Astrocyte (in vitro differentiated cells and primary cell): ENCODE data around the gene CXorf66. TPM values are rescaled to one million over a fixed set of nuclear protein-coding genes. Genes with fewer than 3 reads are reported as not detected.
A peak's percentile ranks its signal among the peaks of the same experiment; 100 is the strongest.

Source experiments
- DNase-seq: peaks from one replicate; pipeline ENCODE4 v3.0.0-alpha.2; 2010; ENCODE audit warnings: low read depth
- FAIRE-seq: peaks from 2 replicates; lab custom pipeline; 2011; peaks lifted over from hg19 to GRCh38; lab: Jason Lieb, UNC
- H2AFZ ChIP-seq: 2 replicates; pipeline ENCODE4 v1.6.0; 2012; ENCODE audit warnings: low read depth, low read length, inconsistent platforms
- H3K27ac ChIP-seq: 2 replicates; pipeline ENCODE4 v1.5.1; 2011; ENCODE audit warnings: low read depth, low read length, inconsistent platforms
- H3K27me3 ChIP-seq: 2 replicates; pipeline ENCODE4 v1.6.0; 2011; ENCODE audit warnings: low read length, inconsistent platforms; ENCODE audit not compliant: insufficient read depth
- H3K36me3 ChIP-seq: 2 replicates; pipeline ENCODE4 v1.5.1; 2011; ENCODE audit warnings: low read length, inconsistent platforms; ENCODE audit not compliant: insufficient read depth
- H3K4me1 ChIP-seq: 2 replicates; pipeline ENCODE4 v1.5.1; 2011; ENCODE audit warnings: low read length, inconsistent platforms; ENCODE audit not compliant: insufficient read depth
- H3K4me2 ChIP-seq: 2 replicates; pipeline ENCODE4 v1.6.0; 2012; ENCODE audit warnings: low read length, inconsistent platforms
- H3K4me3 ChIP-seq: 2 replicates; pipeline ENCODE4 v1.5.1; 2011; ENCODE audit warnings: low read depth, mild to moderate bottlenecking, low read length, inconsistent platforms; ENCODE audit not compliant: insufficient read depth
- H3K79me2 ChIP-seq: 2 replicates; pipeline ENCODE4 v1.6.0; 2012; ENCODE audit warnings: mild to moderate bottlenecking, low read length, inconsistent platforms; ENCODE audit not compliant: insufficient read depth
- H3K9ac ChIP-seq: 2 replicates; pipeline ENCODE4 v1.6.0; 2012; ENCODE audit warnings: mild to moderate bottlenecking, low read length, inconsistent platforms
- H3K9me3 ChIP-seq: 2 replicates; pipeline ENCODE4 v1.5.1; 2012; ENCODE audit warnings: low read depth, mild to moderate bottlenecking, low read length, inconsistent platforms; ENCODE audit not compliant: insufficient read depth
- H4K20me1 ChIP-seq: 2 replicates; pipeline ENCODE4 v1.6.0; 2012; ENCODE audit warnings: low read length, inconsistent platforms; ENCODE audit not compliant: insufficient read depth
- H3K27ac Mint-ChIP-seq: one replicate; pipeline ENCODE4 v1.8.0; 2021; ENCODE audit warnings: mild to moderate bottlenecking, mixed read lengths; ENCODE audit not compliant: unreplicated experiment
- H3K27me3 Mint-ChIP-seq: one replicate; pipeline ENCODE4 v1.8.0; 2021; ENCODE audit warnings: low read depth, mixed read lengths; ENCODE audit not compliant: unreplicated experiment
- H3K36me3 Mint-ChIP-seq: one replicate; pipeline ENCODE4 v1.8.0; 2021; ENCODE audit warnings: low read depth, mixed read lengths; ENCODE audit not compliant: unreplicated experiment
- H3K4me1 Mint-ChIP-seq: one replicate; pipeline ENCODE4 v1.8.0; 2021; ENCODE audit warnings: low read depth, mixed read lengths; ENCODE audit not compliant: unreplicated experiment
- H3K4me3 Mint-ChIP-seq: one replicate; pipeline ENCODE4 v1.8.0; 2021; ENCODE audit warnings: mild to moderate bottlenecking, moderate library complexity, mixed read lengths; ENCODE audit not compliant: unreplicated experiment
- H3K9me3 Mint-ChIP-seq: one replicate; pipeline ENCODE4 v1.8.0; 2021; ENCODE audit warnings: mild to moderate bottlenecking, mixed read lengths; ENCODE audit not compliant: unreplicated experiment
- CTCF ChIP-seq: IDR thresholded peaks from 2 replicates; pipeline ENCODE4 v1.5.1; 2011; ENCODE audit warnings: low read depth, mild to moderate bottlenecking, inconsistent platforms, low read length, moderate library complexity; ENCODE audit not compliant: insufficient read depth
- EZH2 ChIP-seq: IDR thresholded peaks from 2 replicates; pipeline ENCODE4 v1.6.1; 2012; ENCODE audit warnings: mild to moderate bottlenecking, low read length, inconsistent platforms; ENCODE audit not compliant: insufficient read depth
- microRNA-seq: library from miRNA; unstranded; fragments of <30 nt; microRNA quantifications from one replicate; pipeline ENCODE4 v1.2.0, GENCODE V29; 2020
- total RNA-seq: library from RNA; stranded (reverse); gene quantifications from 2 replicates; pipeline ENCODE4 v1.2.1, GENCODE V29; 2021

The CXorf66 gene
- total RNA-seq, 1 donor from 2014 or later, result not detected

GRCh38 chrX:139907078-139907477, 58.2 kb downstream of the CXorf66 start:
- Mint-ChIP-seq H3K9me3 (no peaks in the 10 kb centered on the region), H3K4me3 (no peak overlapping the region), H3K27ac (no peak overlapping the region), H3K27me3 (no peaks in the 10 kb centered on the region), H3K36me3 (no peaks in the 10 kb centered on the region), H3K4me1 (peaks cover 18% of the 10 kb centered on the region)
- Histone ChIP-seq H2AFZ (no peak overlapping the region), H3K27me3 (no peaks in the 10 kb centered on the region), H3K9ac (no peak overlapping the region), H3K4me3 (no peak overlapping the region), H3K36me3 (no peaks in the 10 kb centered on the region), H4K20me1 (peaks cover 18% of the 10 kb centered on the region), H3K79me2 (peaks cover 38% of the 10 kb centered on the region), H3K4me1 (no peaks in the 10 kb centered on the region), H3K4me2 (no peak overlapping the region), H3K27ac (no peak overlapping the region), H3K9me3 (no peaks in the 10 kb centered on the region)
- DNase-seq (no peak), FAIRE-seq (no peak)
- TF ChIP-seq CTCF (no peak), EZH2 (no peak)

- Histone ChIP-seq H3K9me3 (no peaks in the 10 kb centered on the region), H4K20me1 (peaks cover 18% of the 10 kb centered on the region), H3K36me3 (no peaks in the 10 kb centered on the region), H3K27ac (no peak overlapping the region), H3K9ac (no peak overlapping the region), H3K4me1 (no peaks in the 10 kb centered on the region), H3K4me3 (no peak overlapping the region), H2AFZ (no peak overlapping the region), H3K4me2 (no peak overlapping the region), H3K79me2 (peaks cover 27% of the 10 kb centered on the region), H3K27me3 (no peaks in the 10 kb centered on the region)
- Mint-ChIP-seq H3K36me3 (no peaks in the 10 kb centered on the region), H3K4me3 (no peak overlapping the region), H3K27ac (no peak overlapping the region), H3K9me3 (no peaks in the 10 kb centered on the region), H3K4me1 (peaks cover 18% of the 10 kb centered on the region), H3K27me3 (no peaks in the 10 kb centered on the region)
- FAIRE-seq, result no peak
- TF ChIP-seq EZH2, result no peak
- TF ChIP-seq CTCF, result no peak
- no peak for DNase-seq
Observed at GRCh38 chrX:139905743-139906142, 59.6 kb downstream of the CXorf66 start.

Small RNAs within 50 kb of the gene (microRNA-seq; reads per million reads assigned to microRNA genes)
- gene MIR505, result 396 reads per million, percentile 76 among the genes with 10 or more reads in this experiment

Other genes with a start within 250 kb of the CXorf66 start
- 20.1 and 24.6 TPM in 2 replicates for gene ATP11C, start 32.5 kb downstream of the CXorf66 start, total RNA-seq